Thyroid gland (tissue), 4 donors: ENCODE measurements around the gene DOCK10.

Experiments used
- CTCF ChIP-seq, 6 experiments: fragments of 200-600 bp in 3 of 6; fragments of 450-650 bp in 3 of 6; sonication (generic) in 3 of 6; IDR thresholded peaks; one replicate each; pipeline ENCODE4 v1.5.1; 2016 to 2019; ENCODE audit warnings: antibody characterized with exemption in 6 of 6, mild to moderate bottlenecking in 2 of 6, inconsistent platforms in 1 of 6, moderate library complexity in 1 of 6
- POLR2A ChIP-seq, 2 donors: fragments of 450-650 bp; IDR thresholded peaks; one replicate each; pipeline ENCODE4 v1.6.1; 2017; ENCODE audit warnings: antibody characterized with exemption in 2 of 2, mild to moderate bottlenecking in 2 of 2, moderate library complexity in 1 of 2

- TF ChIP-seq CTCF (IDR thresholded peaks at IDR 0.05) (peak in 1 of 6 experiments; percentile 26), POLR2A (IDR thresholded peaks at IDR 0.05) (no peak)
These were observed 193.0 kb downstream of the DOCK10 start for GRCh38 chr2:224849264-224849663.
